ENCODE results near the gene AIMP1.
"Not testable (repeated sequence)": the region's sequence is repeated elsewhere in the genome, so short reads cannot be mapped to it uniquely, and the experiment has no call there.

Gene AIMP1

DNA sequence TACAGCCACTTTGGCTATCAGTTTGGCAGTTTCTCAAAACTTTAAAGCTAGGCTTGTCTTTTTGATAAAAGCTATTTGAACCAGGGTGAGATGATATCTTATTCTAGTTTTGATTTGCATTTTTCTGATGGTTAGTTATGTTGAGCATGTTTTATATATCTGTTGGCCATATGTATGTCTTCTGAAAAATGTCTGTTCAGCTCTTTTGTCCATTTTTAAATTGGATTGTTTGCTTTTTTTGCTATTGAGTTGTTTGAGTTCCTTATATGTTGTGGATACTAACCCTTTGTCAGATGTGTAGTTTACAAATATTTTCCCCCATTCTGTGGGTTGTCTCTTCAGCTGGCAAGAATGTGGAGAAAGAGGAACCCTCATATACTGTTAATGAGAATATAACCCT is 63.8 kb downstream of the AIMP1 start:
- no peaks in the 10 kb centered on the region for H3K4me1 Mint-ChIP-seq
- no peaks in the 10 kb centered on the region for H3K36me3 Mint-ChIP-seq
- no peak overlapping the region for H3K27ac Mint-ChIP-seq
- H3K4me3 Mint-ChIP-seq = no peak overlapping the region
- H3K27me3 Mint-ChIP-seq = peaks cover 7% of the 10 kb centered on the region
- ATAC-seq (ENCODE audit: low read depth) (no peak), DNase-seq (ENCODE audit: low spot score in 2 of 2) (no peak)
- peaks cover 5% of the 10 kb centered on the region for H3K9me3 Mint-ChIP-seq

- peaks cover 2% of the 10 kb centered on the region for H3K27me3 Mint-ChIP-seq
- ATAC-seq (ENCODE audit: low read depth) (no peak), DNase-seq (ENCODE audit: low spot score in 2 of 2) (no peak)
- H3K4me3 Mint-ChIP-seq = no peak overlapping the region
- no peak overlapping the region for H3K27ac Mint-ChIP-seq
- no peaks in the 10 kb centered on the region for H3K36me3 Mint-ChIP-seq
- no peaks in the 10 kb centered on the region for H3K4me1 Mint-ChIP-seq
- peaks cover 5% of the 10 kb centered on the region for H3K9me3 Mint-ChIP-seq
Measured at GRCh38 chr4:106384878-106385277, 68.5 kb downstream of the AIMP1 start.

DNA sequence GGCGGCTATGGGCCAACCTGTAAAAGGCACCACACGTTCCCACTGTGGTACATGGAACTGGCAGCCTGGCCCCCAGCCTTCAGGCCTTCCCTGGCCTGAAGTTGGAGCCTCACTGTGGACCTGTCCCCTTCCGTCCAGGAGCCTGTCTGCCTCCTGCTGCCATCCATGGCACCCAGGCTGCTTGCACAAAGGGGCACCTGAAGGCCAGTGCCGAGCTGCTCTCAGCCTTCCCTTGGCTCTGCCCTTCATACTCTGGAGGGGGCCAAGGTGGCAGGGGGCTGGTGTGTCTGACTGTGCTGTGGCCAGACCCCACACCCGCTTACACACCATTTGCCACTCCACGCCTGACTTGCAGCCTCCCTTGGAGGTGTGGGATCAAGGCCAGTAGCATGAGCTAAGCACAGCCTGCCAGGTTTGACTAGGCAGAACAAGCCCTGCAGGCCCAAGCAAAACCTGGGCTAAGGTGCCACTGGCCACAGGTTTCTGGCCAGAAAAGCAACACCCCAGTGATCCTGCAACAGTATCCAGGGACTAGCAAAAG is 69.6 kb downstream of the AIMP1 start:
- DNase-seq (ENCODE audit: low spot score in 2 of 2) (no peak), ATAC-seq (ENCODE audit: low read depth) (no peak)
- H3K27me3 Mint-ChIP-seq = peaks cover 2% of the 10 kb centered on the region
- no peak overlapping the region for H3K27ac Mint-ChIP-seq
- peaks cover 5% of the 10 kb centered on the region for H3K9me3 Mint-ChIP-seq
- no peak overlapping the region for H3K4me3 Mint-ChIP-seq
- H3K4me1 Mint-ChIP-seq = no peaks in the 10 kb centered on the region
- no peaks in the 10 kb centered on the region for H3K36me3 Mint-ChIP-seq

DNA sequence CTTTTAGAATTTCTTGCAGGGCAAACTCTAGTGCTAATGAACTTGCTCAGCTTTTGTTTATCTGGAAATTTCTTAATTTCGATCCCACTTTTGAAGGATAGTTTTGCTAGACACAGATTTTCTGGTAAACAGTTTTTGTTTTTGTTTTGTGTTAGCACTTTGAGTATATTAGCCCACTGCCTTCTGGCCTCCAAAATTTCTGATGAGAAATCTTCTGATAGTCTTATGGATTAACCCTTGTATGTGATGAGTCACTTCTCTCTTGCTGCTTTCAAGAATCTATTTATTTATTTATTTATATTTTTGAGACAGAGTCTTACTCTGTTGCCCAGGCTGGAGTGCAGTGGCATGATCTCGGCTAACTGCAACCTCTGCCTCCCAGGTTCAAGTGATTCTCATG is 79.2 kb downstream of the AIMP1 start:
- H3K36me3 Mint-ChIP-seq = peaks cover 2% of the 10 kb centered on the region
- no peak overlapping the region for H3K4me3 Mint-ChIP-seq
- ATAC-seq (ENCODE audit: low read depth) (no peak), DNase-seq (ENCODE audit: low spot score in 2 of 2) (no peak)
- peaks cover 4% of the 10 kb centered on the region for H3K27me3 Mint-ChIP-seq
- H3K9me3 Mint-ChIP-seq = peaks cover 16% of the 10 kb centered on the region
- no peaks in the 10 kb centered on the region for H3K4me1 Mint-ChIP-seq
- H3K27ac Mint-ChIP-seq = no peak overlapping the region

DNA sequence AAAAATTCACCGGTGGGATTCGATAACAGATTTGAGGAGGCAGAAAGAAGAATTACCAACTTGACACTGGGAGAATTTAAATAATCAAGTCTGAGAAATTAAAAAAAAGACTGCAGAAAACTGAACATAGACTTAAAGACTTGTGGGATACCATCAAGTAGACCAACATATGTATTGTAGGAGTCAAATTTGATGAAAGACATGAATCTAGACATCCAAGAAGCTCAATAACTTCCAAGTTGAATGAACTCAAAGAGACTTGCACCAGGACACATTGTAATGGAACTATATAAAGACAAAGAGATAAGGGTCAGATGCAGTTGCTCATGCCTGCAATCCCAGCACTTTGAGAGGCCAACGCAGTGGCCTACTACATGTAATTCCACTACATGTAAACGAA is 82.5 kb downstream of the AIMP1 start:
- DNase-seq (ENCODE audit: low spot score in 2 of 2); ATAC-seq (ENCODE audit: low read depth); H3K27ac Mint-ChIP-seq; H3K4me1 Mint-ChIP-seq; H3K36me3 Mint-ChIP-seq; H3K4me3 Mint-ChIP-seq; H3K27me3 Mint-ChIP-seq: not testable (repeated sequence)
- peaks cover 16% of the 10 kb centered on the region for H3K9me3 Mint-ChIP-seq
